Esophagus muscularis mucosa (tissue), 4 donors: ENCODE data around the gene ATRNL1.

Experiments used
- EP300 ChIP-seq: sonication (generic); formaldehyde crosslinking; IDR thresholded peaks from one replicate; pipeline ENCODE4 v1.6.1; 2017; ENCODE audit warnings: antibody characterized with exemption
- POLR2A ChIP-seq: fragments of 450-650 bp; IDR thresholded peaks from one replicate; pipeline ENCODE4 v1.6.1; 2017; ENCODE audit warnings: antibody characterized with exemption, moderate library complexity, mild to moderate bottlenecking, low read depth
- POLR2AphosphoS5 ChIP-seq, 2 donors: sonication (generic); formaldehyde crosslinking; IDR thresholded peaks; one replicate each; pipeline ENCODE4 v1.6.1; 2017; ENCODE audit warnings: antibody characterized with exemption in 2 of 2
- TF ChIP-seq, protein P1 (sequence below), 3 experiments: fragments of 200-600 bp in 2 of 3; fragments of 450-650 bp in 1 of 3; sonication (generic) in 2 of 3; IDR thresholded peaks; one replicate each; pipeline ENCODE4 v1.5.1; 2017 to 2019; ENCODE audit warnings: antibody characterized with exemption in 3 of 3, mild to moderate bottlenecking in 2 of 3, moderate library complexity in 1 of 3

- TF ChIP-seq, protein P1, sequence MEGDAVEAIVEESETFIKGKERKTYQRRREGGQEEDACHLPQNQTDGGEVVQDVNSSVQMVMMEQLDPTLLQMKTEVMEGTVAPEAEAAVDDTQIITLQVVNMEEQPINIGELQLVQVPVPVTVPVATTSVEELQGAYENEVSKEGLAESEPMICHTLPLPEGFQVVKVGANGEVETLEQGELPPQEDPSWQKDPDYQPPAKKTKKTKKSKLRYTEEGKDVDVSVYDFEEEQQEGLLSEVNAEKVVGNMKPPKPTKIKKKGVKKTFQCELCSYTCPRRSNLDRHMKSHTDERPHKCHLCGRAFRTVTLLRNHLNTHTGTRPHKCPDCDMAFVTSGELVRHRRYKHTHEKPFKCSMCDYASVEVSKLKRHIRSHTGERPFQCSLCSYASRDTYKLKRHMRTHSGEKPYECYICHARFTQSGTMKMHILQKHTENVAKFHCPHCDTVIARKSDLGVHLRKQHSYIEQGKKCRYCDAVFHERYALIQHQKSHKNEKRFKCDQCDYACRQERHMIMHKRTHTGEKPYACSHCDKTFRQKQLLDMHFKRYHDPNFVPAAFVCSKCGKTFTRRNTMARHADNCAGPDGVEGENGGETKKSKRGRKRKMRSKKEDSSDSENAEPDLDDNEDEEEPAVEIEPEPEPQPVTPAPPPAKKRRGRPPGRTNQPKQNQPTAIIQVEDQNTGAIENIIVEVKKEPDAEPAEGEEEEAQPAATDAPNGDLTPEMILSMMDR (IDR thresholded peaks at IDR 0.05), result no peak
- TF ChIP-seq POLR2A, result no peak
- no peak for TF ChIP-seq POLR2AphosphoS5 (IDR thresholded peaks at IDR 0.05)
- TF ChIP-seq EP300, result no peak
These were observed 618.1 kb downstream of the ATRNL1 start for GRCh38 chr10:115711306-115711705.
